ENCODE results near the gene VWC2.

DNA sequence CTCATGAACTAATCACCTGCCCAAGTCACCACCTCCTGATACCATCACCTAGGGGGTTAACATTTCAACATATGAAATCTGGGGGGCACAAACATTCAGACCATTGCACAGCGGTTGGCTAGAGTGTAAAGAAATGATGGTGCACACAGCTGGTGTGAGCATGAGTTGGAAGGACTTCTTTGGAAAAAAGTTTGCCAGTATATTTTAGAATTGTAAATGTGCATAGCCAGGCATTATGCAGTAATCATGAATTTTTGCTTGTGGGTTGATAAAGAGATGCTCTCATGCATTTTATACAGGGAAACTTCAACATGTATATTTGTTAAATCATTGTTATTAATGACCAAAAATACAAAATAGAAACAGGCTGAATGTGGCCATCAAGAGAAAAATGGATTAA, 100.0 kb downstream of the VWC2 start:
- TF ChIP-seq, protein P1, sequence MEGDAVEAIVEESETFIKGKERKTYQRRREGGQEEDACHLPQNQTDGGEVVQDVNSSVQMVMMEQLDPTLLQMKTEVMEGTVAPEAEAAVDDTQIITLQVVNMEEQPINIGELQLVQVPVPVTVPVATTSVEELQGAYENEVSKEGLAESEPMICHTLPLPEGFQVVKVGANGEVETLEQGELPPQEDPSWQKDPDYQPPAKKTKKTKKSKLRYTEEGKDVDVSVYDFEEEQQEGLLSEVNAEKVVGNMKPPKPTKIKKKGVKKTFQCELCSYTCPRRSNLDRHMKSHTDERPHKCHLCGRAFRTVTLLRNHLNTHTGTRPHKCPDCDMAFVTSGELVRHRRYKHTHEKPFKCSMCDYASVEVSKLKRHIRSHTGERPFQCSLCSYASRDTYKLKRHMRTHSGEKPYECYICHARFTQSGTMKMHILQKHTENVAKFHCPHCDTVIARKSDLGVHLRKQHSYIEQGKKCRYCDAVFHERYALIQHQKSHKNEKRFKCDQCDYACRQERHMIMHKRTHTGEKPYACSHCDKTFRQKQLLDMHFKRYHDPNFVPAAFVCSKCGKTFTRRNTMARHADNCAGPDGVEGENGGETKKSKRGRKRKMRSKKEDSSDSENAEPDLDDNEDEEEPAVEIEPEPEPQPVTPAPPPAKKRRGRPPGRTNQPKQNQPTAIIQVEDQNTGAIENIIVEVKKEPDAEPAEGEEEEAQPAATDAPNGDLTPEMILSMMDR (IDR thresholded peaks at IDR 0.05): no peak
- TF ChIP-seq EZH2phosphoT487 (IDR thresholded peaks at IDR 0.05): no peak
- TF ChIP-seq EZH2 (IDR thresholded peaks at IDR 0.05): no peak

All from neural progenitor cell (in vitro differentiated cells).